GM19193 (cell line): ENCODE measurements around the gene KCNMA1.

Source experiments
- POLR2A ChIP-seq: IDR thresholded peaks from 4 replicates; pipeline ENCODE4 v1.6.1; 2011; ENCODE audit not compliant: insufficient read depth, insufficient read length; ENCODE audit errors: extremely low read depth

The KCNMA1 gene

DNA sequence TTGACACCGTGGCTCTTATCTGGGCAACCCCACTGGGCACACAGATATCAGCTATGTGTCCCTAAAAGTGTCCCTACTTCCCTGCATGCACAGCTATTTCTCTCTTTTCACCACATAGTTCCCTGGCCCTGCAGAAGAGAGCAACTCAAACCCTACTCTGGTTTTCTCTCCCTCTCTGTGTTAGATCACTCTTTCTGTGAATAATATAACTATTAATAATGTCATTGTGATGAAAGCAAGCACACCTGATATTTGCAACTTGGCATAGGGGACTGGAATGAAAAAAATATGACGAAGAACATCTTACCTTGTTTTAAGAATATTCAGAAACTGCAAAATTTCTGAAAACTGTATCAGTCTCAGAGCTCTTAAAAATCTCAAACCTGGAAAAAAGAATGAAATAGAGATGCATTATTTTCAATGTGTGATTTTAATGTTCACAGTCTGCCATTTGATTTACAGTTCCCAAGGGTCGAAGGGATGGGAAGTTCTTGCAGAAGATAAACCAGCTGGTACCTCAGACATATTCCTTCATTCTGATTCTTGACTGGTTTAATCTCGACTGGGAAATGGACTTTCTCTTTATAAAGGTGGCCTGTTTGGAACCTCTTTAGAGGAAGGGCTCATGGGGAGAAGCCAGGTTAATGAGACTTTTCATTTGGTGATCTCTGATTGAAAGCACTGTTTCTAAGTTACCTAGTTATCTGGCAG, 516.8 kb downstream of the KCNMA1 start:
- no peak for TF ChIP-seq POLR2A

GRCh38 chr10:77120012-77120411, 517.6 kb downstream of the KCNMA1 start:
- no peak for TF ChIP-seq POLR2A

DNA sequence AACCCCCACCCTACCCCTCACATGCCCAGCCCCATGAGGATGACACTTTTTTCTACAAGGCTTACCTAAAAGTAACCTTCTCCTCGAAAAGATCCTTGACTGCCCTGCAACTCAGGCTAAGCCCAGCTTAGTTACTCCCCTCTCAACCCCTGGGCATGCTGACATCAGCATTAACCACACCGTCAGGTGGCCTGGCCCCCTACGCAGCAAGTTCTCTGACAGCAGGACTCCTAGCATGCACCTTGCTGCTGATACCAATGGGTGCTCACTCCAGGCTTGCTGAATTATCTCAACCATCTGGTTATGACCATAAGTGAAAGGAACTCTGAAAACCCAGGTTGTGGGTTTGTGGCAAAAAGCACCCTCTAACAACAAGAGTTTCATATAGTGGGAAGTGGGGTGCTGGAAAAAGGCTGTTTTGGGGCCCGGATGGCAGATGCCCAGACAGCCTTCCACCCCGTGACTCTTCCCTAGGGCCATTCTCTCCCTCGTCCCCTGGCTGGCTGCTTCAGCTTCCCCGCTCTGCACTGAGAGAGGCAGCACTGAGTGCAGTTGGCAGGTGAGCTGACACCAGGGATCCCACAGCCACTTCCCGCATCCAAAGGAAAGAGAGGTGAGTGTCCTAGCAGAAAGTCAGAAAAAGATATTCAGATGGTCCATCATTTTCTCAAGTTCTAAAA, 518.9 kb downstream of the KCNMA1 start:
- no peak for TF ChIP-seq POLR2A

DNA sequence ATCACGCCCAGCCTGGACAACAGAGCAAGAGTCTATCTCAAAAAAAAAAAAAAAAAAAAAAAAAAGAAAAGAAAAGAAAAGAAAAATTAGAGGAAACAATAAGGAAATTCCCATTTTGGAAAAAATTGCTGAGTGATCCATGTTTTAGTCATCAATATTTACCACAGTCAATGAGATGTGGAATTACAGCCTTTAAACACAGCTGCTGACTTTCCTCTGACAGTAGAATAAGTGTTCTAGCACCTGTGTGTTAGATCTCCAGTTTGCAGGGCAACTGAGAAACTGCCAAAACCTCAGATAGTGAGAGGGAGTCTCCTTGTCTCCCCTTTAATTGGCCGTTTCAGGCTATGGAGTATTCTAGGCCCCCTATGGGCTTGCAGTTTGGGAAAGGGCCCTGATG, 520.1 kb downstream of the KCNMA1 start:
- TF ChIP-seq POLR2A, result no peak

- no peak for TF ChIP-seq POLR2A
Observed at GRCh38 chr10:77116904-77117303, 520.7 kb downstream of the KCNMA1 start.

- no peak for TF ChIP-seq POLR2A
Observed at GRCh38 chr10:77114181-77114821, 523.3 kb downstream of the KCNMA1 start.

DNA sequence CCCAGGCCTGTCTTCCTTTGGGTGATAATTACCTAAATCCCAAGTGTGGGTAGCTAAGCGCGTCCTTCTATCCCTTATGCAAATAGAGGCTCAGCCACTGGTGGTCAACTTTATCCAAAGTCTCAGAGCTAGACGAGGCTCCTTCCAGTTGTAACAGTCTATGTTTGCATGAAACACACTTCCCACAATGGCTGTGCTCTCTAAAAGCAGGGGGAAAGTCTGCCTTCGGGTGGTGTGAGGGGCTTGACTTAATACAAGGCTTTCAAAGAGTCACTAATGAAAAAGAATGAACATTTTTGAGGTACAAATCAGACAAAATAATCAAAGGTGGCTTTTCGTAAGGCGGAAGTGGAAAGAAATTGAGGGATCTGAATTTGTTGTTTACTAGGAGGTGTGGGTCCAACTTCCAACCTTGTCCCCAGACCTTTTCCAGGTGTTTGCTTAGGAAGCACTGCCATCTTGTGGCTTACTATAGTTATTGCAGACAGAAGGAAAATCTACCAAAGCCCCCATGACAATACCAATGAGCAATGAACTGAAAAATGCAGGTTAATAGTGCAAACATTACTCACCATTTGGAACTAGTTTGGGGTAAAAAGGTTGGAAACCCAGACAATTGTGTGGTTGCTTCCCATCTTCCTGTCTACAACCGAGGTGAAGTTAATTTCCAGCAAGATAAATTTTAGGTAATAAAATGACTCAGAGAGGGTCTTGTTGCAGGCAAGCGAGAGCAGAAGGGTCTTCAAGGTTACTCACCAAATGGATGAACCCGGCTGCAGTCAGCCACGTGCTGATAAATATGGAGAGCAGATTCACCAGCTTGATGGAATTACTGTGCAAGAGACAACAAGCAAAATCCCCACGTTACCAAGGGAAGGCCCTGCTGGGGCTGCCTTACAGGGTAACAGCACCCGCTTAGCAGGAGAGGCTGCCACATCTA, 525.7 kb downstream of the KCNMA1 start:
- TF ChIP-seq POLR2A, result no peak

DNA sequence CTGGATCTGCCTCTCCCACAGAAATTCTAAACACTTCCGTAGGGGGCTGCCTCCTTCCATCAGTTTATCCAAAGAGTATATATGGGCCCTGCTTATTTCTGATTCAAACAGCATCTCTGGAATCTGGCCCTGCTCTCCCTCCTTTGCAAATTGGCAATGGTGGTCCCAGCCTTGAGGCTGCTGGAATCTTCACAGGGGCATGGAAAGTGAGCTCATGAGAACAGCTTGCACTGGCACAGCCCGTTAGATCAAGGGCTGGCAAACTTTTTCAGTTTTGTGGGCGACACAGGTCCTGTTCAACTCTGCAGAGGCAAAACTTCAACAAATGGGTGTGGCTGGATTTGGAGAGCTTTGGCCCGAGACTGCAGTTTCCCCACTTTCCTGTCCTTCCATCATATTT, 526.9 kb downstream of the KCNMA1 start:
- no peak for TF ChIP-seq POLR2A

- TF ChIP-seq POLR2A, result no peak
Observed at GRCh38 chr10:77109351-77109994, 528.1 kb downstream of the KCNMA1 start.

GRCh38 chr10:77106676-77107075, 530.9 kb downstream of the KCNMA1 start:
- no peak for TF ChIP-seq POLR2A

DNA sequence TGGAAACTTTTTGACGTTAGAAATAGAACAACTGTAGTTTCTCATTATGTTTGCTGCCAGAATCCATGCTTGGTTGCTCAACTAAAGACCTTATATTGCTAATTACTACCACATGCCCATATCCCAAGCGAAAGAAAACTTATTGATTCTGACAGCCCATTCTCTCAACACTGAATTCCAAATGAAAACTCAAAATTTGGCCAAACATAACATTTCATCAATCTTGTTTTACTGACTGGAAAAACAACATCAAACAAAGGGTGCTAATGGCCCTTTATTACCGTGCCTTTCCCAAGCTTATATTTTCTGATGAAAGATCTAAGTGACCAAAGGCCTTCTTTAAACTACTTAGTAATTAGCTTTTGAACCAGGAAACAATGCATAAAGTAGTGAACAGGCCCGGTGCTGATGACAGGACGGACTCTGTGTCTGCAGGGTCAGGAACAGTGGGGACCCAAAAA, 531.8 kb downstream of the KCNMA1 start:
- TF ChIP-seq POLR2A, result no peak

GRCh38 chr10:77104459-77104980, 533.1 kb downstream of the KCNMA1 start:
- TF ChIP-seq POLR2A, result no peak

GRCh38 chr10:77103213-77103612, 534.4 kb downstream of the KCNMA1 start:
- no peak for TF ChIP-seq POLR2A

- no peak for TF ChIP-seq POLR2A
Observed at GRCh38 chr10:77101341-77101740, 536.3 kb downstream of the KCNMA1 start.
